OCI-M2 (cell line): Measurements from ENCODE around the gene ADAM8.
"Not testable (repeated sequence)": the region's sequence is repeated elsewhere in the genome, so short reads cannot be mapped to it uniquely, and the experiment has no call there.

Experiments used
- DNase-seq: peaks from one replicate; lab custom pipeline; 2025; ENCODE audit not compliant: unreplicated experiment; lab: John Stamatoyannopoulos, UW

ADAM8 gene

DNA sequence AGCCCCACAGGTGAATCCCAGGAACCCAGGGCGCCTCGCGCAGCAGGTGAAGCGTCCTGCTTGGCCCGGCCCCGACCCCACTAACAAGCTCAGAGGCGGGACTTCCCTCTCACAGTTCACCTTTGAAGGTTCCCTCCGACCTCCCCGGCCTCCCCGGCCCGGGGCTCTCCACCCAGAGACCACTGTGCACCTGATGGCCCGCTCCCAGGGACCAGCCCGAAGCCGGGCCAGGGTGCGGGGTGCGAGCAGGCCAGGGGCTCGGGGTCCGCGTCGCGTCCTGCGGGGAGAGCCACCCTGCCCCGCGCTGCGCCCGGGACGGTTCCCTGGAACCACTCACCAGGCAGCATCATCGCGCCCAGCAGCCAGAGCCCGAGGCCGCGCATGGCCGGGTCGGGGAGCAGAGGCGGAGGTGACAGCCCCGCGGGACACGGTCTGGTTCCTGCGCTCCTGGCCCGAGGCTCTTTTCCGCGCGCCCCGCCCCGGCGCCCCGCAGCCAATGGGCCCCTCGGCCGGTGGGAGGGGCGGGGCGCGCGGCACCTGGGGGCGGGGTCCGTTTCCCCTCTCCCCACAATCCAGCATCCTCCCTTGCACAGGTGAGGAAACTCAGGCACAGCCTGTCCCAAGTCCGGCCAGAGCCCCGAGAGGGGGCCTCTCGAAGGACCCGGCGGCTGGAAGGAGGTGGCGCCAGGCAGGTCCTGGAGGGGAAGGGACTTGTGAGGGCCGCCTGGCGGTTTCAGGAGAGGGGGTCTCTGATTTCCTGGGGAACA lies at the start of gene ADAM8:
TSS of gene ADAM8 (minus strand) at position 434 of the 767 bp plus-strand sequence. CDS start at position 383, 51 bp downstream.
- no peak for DNase-seq

DNA sequence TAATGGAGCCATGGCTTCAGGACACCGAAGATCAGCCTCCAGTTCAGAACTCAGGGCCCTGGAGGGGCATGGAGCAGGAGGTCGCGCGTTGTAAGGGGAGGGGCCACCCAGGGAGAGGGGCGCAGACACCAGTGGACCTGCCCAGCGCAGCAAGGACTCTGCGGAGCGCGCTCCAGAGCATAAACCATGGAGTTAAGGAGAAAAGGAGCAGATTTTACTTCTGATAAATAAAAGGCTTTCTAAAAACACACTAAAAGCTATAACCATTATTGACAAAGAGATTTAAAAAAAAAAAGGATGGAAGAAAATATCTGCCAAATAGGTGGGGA lies 49.5 kb upstream of the ADAM8 start:
- no peak for DNase-seq

DNA sequence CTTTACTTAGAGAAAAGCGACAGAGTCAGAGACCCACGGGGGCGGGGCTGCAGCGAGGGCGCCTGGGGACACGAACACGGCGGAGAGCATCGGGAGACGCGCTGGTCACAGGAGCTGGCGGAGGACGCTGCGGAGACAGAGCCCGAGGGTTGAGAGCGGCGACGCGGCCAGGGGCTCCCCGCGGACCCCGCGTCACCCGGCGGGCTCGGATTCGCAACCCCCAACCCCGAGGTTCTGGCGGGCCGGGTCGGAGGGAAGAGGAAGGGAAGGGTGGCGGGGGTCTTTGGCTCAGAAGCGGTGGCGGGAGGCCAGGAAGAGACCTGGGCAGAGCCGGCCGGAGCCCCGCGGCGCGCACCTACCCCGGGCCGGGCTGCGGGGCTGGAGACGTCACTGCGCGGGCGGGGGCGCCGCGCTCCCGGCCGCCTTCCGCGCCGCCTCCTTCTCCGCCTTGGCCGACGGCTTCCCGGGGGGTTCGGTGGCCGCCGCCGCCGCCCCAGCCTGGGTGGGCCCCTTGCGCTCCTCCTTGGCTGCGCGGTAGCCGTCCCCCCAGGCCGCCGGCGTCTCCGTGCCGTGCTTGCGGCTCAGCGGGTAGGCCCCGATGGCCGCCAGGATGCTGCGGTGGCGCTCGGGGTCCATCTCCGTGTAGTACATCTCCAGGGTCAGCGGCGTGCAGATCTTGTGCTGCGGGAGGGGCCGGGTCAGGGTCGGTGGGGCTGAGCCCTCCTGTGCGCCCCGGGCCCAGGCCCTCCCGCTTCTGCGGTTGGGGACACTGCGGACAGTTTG lies 49.0 kb upstream of the ADAM8 start:
- DNase-seq = no peak

DNA sequence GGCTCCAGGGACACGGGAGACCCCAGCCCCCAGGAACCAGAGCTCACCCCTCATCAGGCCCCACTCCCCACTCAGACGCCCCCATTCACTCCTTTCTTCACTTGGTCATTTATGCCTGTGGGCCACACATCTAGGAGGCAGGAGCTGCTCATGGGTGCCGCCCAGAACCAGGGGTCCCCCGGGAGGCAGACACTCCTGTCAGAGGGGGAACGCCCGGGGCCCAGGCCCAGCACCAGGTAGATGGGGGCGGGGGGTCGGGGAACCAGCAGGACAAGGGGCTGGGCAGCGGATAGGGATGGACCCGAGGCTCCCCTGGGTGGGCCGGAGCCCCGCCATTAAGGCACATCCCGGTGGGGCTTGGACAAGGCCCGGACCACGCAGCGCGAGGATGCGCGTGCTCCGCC lies 48.2 kb upstream of the ADAM8 start:
- no peak for DNase-seq

DNA sequence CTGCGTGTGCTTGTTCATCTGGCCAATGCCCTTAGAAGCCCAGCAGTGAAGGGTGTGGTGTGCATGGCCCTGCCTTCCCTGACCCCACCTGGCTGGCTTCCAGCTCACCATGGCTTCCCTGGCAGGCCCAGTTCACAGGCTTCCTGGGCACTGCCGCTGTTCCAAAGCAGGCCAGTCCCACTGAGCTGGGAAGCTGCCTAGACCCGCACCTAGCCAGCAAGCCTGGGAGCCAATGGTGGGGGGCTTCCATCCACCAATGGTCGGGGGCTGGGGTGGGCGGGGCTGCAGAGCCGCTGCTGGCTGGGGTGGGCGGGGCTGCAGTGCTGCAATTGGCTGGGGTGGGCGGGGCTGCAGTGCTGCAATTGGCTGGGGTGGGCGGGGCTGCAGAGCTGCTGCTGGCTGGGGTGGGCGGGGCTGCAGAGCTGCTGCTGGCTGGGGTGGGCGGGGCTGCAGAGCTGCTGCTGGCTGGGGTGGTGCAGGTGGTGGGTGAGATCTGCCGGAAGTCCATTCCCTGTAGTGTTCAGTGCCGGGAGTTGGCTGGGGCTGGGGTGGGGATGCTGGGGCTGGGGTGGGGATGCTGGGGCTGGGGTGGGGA lies 47.6 kb upstream of the ADAM8 start:
- DNase-seq = no peak

DNA sequence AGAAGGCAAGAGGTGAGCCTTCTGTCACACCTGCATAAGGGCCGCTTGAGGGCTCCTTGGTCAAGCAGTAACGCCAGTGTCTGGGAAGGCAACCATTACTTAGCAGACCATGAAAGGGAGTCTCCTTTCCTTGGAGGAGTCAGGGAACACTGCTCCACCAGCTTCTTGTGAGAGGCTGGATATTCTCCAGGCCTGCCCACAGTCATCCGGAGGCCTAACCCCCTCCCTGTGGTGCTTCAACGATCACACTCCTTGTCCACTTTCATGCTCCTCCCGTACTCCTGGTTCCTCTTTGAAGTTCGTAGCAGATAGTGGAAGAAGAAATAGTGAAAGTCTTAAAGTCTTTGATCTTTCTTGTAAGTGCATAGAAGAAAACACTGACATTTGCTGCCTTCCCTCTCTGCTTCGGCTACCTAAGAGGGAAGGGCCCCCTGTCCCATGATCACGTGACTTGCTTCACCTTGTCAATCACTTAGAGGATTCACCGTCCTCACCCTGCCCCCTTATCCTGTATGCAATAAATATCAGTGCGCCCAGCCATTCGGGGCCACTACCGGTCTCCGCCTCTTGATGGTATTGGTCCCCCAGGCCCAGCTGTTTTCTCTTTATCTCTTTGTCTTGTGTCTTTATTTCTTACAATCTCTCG lies 45.5 kb upstream of the ADAM8 start:
- DNase-seq = not testable (repeated sequence)

DNA sequence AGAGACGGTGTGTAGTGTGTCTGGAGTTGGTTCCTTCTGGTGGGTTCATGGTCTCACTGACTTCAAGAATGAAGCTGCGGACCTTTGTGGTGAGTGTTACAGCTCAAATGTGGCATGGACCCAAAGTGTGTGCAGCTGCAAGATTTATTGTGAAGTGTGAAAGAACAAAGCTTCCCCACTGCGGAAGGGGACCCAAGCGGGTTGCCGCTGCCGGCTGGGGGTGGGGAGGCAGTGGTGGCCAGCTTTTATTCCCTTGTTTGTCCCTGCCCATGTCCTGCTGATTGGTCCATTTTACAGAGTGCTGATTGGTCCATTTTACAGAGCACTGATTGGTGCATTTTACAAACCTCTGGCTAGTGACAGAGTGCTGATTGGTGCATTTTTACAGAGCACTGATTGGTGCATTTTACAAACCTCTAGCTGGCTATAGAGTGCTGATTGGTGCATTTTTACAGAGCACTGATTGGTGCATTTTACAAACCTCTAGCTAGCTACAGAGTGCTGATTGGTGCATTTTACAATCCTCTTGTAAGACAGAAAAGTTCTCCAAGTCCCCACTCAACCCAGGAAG lies 44.3 kb upstream of the ADAM8 start:
- not testable (repeated sequence) for DNase-seq

DNA sequence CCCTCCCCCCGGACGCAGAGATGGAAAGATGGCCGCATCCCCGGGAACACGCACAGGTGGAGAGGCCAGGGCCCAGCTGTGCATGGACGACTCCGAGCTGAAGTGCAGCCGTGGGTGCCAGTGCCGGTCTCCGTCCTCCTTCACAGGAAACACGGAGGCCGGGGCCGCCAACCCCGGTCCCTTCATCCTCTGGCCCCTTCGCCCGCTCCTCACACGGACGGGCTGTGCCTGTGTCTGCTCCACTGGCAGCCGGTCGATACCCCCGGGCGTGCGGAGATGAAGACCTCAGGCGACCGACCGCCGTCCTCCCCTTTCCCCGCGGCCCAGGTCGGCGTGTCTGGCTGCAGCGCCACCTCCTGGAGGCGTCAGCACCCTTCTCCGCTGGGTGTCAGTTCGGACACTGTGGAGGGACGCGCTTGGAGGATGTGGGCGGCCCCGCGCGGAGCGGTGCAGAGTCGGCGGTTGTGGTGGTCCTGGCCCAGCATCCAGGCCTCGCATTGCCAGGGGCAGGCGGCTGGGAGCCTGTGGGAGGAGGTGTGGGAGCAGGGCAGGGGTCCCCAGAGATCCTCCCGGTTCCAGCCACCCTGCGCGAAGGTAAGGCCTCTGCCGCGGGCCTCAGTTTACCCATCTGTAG lies 41.9 kb upstream of the ADAM8 start:
- no peak for DNase-seq

DNA sequence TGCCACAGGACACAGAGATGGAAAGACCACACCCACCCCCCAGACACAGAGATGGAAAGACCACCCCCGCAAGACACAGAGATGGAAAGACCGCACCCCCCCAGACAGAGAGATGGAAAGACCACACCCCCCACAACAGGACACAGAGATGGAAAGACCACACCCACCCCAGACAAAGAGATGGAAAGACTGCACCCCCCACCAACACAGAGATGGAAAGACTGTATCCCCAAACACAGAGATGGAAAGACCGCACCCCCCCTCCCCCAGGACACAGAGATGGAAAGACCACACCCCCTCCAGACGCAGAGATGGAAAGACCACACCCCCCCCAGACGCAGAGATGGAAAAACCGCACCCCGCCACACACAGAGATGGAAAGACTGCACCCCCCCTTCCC lies 40.1 kb upstream of the ADAM8 start:
- DNase-seq = no peak

DNA sequence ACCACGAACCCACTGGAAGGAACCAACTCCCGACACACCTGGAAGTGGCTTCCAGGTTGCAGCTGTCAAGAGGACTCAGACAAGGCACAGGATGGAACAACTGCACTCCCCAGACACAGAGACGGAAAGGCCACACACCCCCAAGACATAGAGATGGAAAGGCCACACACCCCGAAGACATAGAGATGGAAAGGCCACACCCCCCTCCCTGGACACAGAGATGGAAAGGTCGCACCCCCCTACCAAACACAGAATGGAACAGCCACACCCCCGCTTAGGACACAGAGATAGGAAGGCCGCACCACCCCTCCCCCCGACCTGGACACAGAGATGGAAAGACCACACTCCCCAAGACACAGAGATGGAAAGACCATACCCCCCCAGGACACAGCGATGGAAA lies 39.6 kb upstream of the ADAM8 start:
- DNase-seq = no peak

DNA sequence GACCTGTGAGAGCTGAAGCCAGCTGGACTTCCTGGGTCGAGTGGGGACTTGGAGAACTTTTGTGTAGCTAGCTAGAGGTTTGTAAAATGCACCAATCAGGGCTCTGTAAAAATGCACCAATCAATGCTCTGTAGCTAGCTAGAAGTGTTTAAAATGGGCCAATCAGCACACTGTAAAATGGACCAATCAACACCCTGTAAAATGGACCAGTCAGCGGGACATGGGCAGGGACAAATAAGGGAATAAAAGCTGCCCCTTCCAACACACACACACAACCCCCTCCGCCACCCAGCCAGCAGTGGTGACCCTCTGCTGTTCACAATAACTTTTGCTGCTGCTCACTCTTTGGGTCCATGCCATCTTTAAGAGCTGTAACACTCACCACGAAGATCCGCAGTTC lies 39.2 kb upstream of the ADAM8 start:
- no peak for DNase-seq

DNA sequence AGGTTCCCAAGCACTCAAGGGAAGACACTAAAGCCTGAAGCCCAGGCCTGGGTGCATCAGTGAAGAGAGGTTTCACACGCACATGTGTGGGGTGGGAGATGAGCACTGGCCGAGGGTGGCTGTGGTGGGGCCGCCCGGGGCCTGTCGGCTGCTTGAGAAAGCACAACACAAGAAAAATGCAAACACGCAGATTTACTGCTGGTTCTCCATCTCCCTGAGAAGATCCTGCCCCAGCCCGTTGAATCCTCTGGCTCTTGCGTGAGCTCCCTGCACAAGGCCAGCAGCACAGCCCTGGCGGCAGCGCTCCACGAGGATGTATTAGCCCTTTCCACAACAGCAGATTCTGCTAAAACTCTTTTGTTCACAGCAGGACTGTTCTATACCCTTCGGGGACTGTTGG lies 38.2 kb upstream of the ADAM8 start:
- DNase-seq = no peak

DNA sequence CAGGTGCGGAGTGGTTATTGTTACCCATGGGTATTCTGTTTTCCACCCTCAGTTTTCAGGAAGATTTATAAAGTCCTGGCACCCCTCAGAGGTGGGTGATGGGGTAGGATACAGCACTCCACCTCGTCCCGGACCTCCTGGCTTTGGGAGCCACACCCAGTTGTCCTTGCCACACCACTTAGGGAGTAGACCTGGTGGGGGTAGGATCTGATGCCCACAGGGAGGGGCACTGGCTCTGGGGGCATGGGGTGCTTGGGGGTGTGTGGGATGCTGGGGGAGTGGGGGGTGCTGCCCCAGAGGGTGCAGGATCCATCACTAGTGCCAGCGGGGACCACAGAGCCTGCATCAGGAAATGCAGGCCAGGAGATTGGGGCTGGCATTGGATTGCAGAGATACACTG lies 36.5 kb upstream of the ADAM8 start:
- DNase-seq = no peak

DNA sequence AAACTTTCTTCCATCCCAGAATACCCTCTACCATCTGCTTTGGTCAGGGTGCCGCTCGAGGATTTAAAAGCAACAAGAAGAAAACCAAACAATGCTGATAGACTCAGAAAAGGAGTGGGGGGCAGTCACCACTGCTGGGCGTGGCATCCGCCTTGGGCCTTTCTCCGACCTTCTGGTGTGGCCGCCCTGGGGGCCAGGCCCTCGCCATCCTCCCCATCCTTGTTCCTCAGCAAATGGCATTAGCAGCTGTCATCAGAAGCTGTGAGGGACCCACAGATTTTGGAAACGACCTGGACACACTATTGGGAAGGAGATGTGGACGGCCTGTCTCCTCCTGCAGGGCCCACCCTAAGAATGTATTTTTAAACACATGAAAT lies 36.1 kb upstream of the ADAM8 start:
- no peak for DNase-seq

DNA sequence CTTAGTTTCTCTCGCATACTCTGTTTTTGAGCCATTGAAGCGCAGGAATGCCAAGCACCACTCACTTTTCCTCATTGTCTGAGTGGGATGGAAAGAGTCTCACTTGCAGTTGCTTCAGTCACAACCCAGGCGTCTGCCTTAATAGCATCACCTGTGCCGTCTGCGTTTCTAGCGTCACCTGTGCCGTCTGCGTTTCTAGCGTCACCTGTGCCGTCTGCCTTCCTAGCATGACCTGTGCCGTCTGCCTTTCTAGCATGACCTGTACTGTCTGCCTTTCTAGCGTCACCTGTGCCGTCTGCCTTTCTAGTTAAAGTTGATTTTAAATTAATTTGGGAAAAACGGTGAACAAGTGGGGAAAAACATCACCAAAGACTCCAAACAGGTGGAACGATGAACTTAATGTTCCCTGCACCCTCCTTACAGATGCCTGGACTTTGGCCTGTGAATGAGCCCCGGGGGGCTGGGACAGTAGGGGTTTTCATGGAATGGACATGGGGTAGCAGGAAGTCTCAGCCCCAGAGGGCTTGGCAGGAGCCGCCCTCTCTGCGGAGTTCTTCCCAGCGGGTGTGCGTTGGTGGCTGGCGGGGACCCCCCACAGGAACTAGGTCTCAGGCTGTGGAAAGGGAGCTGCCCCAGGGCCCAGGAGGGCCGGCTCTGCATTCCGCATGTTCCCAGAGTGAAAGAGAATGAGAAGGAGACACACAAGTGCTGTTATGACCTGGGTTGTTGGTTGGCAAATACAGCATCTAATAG lies 35.5 kb upstream of the ADAM8 start:
- no peak for DNase-seq

DNA sequence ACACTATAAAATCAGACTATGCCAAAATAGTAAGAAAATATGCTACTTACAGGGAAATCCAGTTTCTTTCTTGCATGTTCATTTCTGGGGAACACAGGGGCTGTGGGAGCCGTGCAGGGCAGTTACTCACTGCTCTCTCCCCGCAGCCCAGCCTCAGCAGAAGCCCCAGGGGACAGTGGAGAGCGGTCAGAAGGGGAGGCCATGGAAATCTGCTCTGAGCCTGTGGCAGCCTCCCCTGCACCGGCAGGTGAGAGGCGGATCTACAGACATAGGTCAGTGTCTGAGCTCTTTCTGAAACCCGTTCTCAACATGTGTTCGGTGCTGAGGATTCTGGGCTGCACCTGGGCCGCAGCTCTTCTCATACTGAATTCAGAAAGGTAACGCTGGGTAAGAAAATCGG lies 34.9 kb upstream of the ADAM8 start:
- DNase-seq = no peak

DNA sequence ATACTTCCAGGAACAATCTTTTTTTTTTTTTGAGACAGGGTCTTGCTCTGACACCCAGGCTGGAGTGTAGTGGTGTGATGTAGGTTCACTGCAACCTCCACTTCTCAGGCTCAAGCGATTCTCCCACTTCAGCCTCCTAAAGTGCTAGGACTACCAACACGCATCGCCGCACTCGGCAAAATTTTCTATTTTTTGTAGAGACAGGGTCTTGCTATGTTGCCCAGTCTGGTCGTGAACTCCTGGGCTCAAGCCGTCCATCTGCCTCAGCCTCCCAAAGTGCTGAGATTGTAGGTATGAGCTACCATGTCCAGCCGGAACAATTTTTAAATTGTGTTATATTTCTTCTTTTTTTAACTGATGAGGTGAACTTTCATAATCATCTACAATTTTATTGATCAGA lies 34.1 kb upstream of the ADAM8 start:
- no peak for DNase-seq

DNA sequence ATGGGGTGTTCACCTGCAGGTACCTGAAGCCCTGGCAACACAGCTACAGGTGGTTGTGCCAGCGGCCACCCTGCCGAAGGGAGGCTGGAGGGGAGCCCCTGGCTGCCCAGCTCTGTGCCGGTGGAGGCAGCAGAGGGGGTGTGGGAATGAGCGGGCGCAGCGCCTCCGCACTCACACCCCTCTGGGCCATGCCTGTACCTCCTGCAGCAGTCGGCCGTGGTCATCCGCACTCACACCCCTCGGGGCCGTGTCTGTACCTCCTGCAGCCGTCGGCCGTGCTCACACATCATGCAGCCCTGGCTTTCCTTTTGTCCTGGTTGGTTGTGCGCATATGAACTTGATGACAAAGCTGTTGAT lies 33.7 kb upstream of the ADAM8 start:
- DNase-seq = no peak

DNA sequence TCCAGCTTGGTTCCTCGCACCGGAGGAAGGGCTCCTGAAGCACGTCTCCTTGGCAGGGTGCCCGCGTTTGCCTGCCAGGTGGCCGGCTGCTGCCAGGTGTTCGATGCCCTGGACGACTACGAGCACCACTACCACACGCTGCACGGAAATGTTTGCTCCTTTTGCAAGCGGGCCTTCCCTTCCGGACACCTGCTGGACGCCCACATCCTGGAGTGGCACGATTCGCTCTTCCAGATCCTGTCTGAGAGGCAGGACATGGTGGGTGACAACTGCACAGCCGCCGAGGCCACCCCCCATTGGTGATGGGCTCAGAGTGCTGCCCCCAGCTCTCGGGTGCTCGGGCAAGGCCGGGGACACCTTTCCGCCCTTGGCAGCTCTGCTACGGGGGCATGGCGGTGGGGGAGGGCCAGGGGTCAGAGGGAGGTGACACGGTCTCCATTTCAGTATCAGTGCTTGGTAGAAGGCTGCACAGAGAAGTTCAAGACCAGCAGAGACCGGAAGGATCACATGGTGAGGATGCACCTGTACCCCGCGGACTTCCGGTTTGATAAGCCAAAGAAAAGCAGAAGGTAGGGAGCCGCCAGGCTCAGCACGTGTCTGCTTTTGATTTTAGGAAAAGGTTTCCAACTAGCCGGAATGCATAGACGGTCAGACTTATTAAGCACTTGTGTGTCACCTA lies 33.2 kb upstream of the ADAM8 start:
- no peak for DNase-seq
